HG02642 (cell line): ENCODE data around the gene ZSCAN23.
"Not testable (repeated sequence)": the region's sequence is repeated elsewhere in the genome, so short reads cannot be mapped to it uniquely, and the experiment has no call there.

Experiments
- ATAC-seq: cut with Tn5 transposase; IDR thresholded peaks from one replicate; pipeline ENCODE4 v1.9.1; 2021; ENCODE audit warnings: mild to moderate bottlenecking; ENCODE audit not compliant: unreplicated experiment, poor library complexity

The ZSCAN23 gene

GRCh38 chr6:28444759-28445158, 1.5 kb upstream of the ZSCAN23 start:
- ATAC-seq = not testable (repeated sequence)

- no peak for ATAC-seq
These were observed 705 bp downstream of the ZSCAN23 start for GRCh38 chr6:28442586-28442985.

- ATAC-seq = no peak
These were observed 6.9 kb downstream of the ZSCAN23 start for GRCh38 chr6:28436404-28436803.

GRCh38 chr6:28433119-28433518, 10.2 kb downstream of the ZSCAN23 start:
- no peak for ATAC-seq

- no peak for ATAC-seq
These were observed 13.5 kb downstream of the ZSCAN23 start for GRCh38 chr6:28429781-28430180.

GRCh38 chr6:28425944-28426541, 17.2 kb downstream of the ZSCAN23 start:
- ATAC-seq = no peak

GRCh38 chr6:28424163-28424562, 19.1 kb downstream of the ZSCAN23 start:
- no peak for ATAC-seq

GRCh38 chr6:28423546-28423945, 19.7 kb downstream of the ZSCAN23 start:
- ATAC-seq = no peak

- ATAC-seq = no peak
These were observed 29.6 kb downstream of the ZSCAN23 start for GRCh38 chr6:28413681-28414080.

GRCh38 chr6:28410767-28411166, 32.5 kb downstream of the ZSCAN23 start:
- ATAC-seq = no peak

GRCh38 chr6:28408076-28408802, 35.1 kb downstream of the ZSCAN23 start:
- ATAC-seq = no peak

GRCh38 chr6:28407401-28407800, 35.9 kb downstream of the ZSCAN23 start:
- no peak for ATAC-seq

- ATAC-seq = not testable (repeated sequence)
These were observed 39.4 kb downstream of the ZSCAN23 start for GRCh38 chr6:28403923-28404322.

- ATAC-seq = no peak
These were observed 41.1 kb downstream of the ZSCAN23 start for GRCh38 chr6:28402197-28402596.

GRCh38 chr6:28401172-28401571, 42.1 kb downstream of the ZSCAN23 start:
- no peak for ATAC-seq

GRCh38 chr6:28400122-28400451, 43.2 kb downstream of the ZSCAN23 start:
- no peak for ATAC-seq

GRCh38 chr6:28399350-28400121, 43.8 kb downstream of the ZSCAN23 start, which contains the start of gene ZSCAN12:
TSS of gene ZSCAN12 (minus strand) at chr6:28399747. CDS start at chr6:28398405, 1,342 bp downstream.
- peak; percentile 93 for ATAC-seq

- ATAC-seq = no peak
These were observed 47.4 kb downstream of the ZSCAN23 start for GRCh38 chr6:28395918-28396317.

- no peak for ATAC-seq
These were observed 49.2 kb downstream of the ZSCAN23 start for GRCh38 chr6:28393912-28394662.

GRCh38 chr6:28390688-28391087, 52.6 kb downstream of the ZSCAN23 start:
- no peak for ATAC-seq

GRCh38 chr6:28384143-28384533, 59.2 kb downstream of the ZSCAN23 start:
- ATAC-seq = no peak
